ENCODE results near the gene NCAPH2. TPM values are rescaled to one million over a fixed set of nuclear protein-coding genes. Genes with fewer than 3 reads are reported as not detected.
A peak's percentile ranks its signal among the peaks of the same experiment; 100 is the strongest.

The NCAPH2 gene
- total and polyA plus RNA-seq, 2 of the 8 experiments (the other 6 are each of a cell fraction or from before 2014, with no cell fraction given): 62.2 to 81.6 TPM

DNA sequence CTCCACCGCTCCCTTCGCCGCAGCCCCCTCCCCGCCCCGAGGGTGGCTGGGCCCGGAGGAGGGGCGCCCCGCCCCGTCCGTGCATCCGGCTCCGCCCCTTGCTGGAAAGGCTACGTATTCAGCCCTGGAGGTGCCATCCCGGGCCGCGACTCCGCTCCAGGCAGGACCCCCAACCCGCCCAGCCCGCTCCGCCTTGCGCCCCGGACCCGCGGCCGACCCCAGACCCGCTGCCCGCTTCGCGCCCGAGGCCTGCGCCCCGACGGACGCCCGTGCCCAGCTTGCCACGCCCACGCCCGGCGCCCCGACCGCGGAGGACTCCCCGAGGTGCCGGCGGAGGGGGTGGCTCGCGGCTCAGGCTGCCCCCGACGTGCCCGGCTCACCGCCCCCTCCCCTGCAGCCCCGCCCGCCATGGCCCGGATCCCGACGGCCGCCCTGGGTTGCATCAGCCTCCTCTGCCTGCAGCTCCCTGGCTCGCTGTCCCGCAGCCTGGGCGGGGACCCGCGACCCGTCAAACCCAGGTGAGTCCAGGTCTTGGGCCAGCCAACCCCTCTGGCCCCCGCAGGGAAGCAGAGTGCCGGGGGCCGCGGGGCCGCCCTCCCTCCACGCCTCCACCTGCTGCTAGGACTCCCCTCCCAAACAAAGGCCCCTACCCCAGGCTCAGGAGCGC is 26.5 kb upstream of the NCAPH2 start, which contains the start of gene ADM2 (continued):
- TF ChIP-seq SP2 (IDR thresholded peaks at IDR 0.05; ENCODE audit: low read length): no peak
- 0 out of 2 replicates have a peak, but pooled peaks have one; percentile 42 for TF ChIP-seq PHF8 (conservative IDR thresholded peaks at IDR 0.05; ENCODE audit: low read depth, low read length)
- no peak for TF ChIP-seq BCL11A (IDR thresholded peaks at IDR 0.05; ENCODE audit: low read depth in 2 of 2, low read length in 2 of 2)
- TF ChIP-seq CEBPB (IDR thresholded peaks at IDR 0.05; ENCODE audit: low read depth, low read length): peak; percentile 16; the same call in 1 of the 2 replicates
- TF ChIP-seq SIN3A (conservative IDR thresholded peaks at IDR 0.05 in 1 of 2, IDR thresholded peaks at IDR 0.05 in 1 of 2; ENCODE audit: low read depth in 1 of 2, low read length in 2 of 2): no peak
- 0 out of 2 replicates have a peak, but pooled peaks have one; percentile 46 for TF ChIP-seq GABPA (IDR thresholded peaks at IDR 0.05; ENCODE audit: borderline replicate concordance, insufficient read depth, low read length)
- TF ChIP-seq POLR2AphosphoS5 (IDR thresholded peaks at IDR 0.05; ENCODE audit: low read depth, low read length): no peak; the same call in 1 of the 2 replicates
- TF ChIP-seq MAFK (IDR thresholded peaks at IDR 0.05; ENCODE audit: low read depth, low read length): no peak
- no peak for TF ChIP-seq SRF (IDR thresholded peaks at IDR 0.05; ENCODE audit: low read depth, low read length)
- TF ChIP-seq CHD2 (IDR thresholded peaks at IDR 0.05; ENCODE audit: low read length): no peak
- peak; percentile 42; the same call in 1 of the 2 replicates for TF ChIP-seq TAF1 (IDR thresholded peaks at IDR 0.05; ENCODE audit: low read depth, low read length)
- TF ChIP-seq SP1 (IDR thresholded peaks at IDR 0.05; ENCODE audit: low read depth, low read length): no peak
- TF ChIP-seq CBX8 (IDR thresholded peaks at IDR 0.05; ENCODE audit: borderline replicate concordance, low read depth, low read length): no peak
- TF ChIP-seq TAF7 (optimal IDR thresholded peaks at IDR 0.05; ENCODE audit: borderline replicate concordance, low read depth, low read length): no peak
- TF ChIP-seq FOSL1 (IDR thresholded peaks at IDR 0.05; ENCODE audit: insufficient read depth, low read depth, low read length): no peak
- TF ChIP-seq CREB1 (IDR thresholded peaks at IDR 0.05): no peak
- TF ChIP-seq TBP (IDR thresholded peaks at IDR 0.05; ENCODE audit: low read depth, low read length): peak; percentile 50; the same call in 1 of the 2 replicates
- TF ChIP-seq SUZ12 (IDR thresholded peaks at IDR 0.05; ENCODE audit: low read length): no peak

All from H1 (cell line).